GM18951 (cell line): Measurements from ENCODE around the gene TMEM44.

Experiments
- POLR2A ChIP-seq: IDR thresholded peaks from 4 replicates; pipeline ENCODE4 v1.6.1; 2011; ENCODE audit warnings: mild to moderate bottlenecking; ENCODE audit not compliant: insufficient read length, insufficient read depth; ENCODE audit errors: extremely low read depth
- in situ Hi-C: fragments of 300-500 bp; cut with MboI; formaldehyde crosslinking; loops from one replicate; pipeline ENCODE4 v1.12.0; 2022; ENCODE audit warnings: low sequenced_read_pairs, mixed read lengths, inconsistent platforms; ENCODE audit not compliant: unreplicated experiment

TMEM44 gene

GRCh38 chr3:194664857-194665256, 31.6 kb upstream of the TMEM44 start:
- TF ChIP-seq POLR2A = no peak
- in situ Hi-C loops = no loop called here

- in situ Hi-C loops = no loop called here
- no peak for TF ChIP-seq POLR2A
Measured at GRCh38 chr3:194661946-194662345, 28.7 kb upstream of the TMEM44 start.

GRCh38 chr3:194661374-194661773, 28.2 kb upstream of the TMEM44 start:
- TF ChIP-seq POLR2A = no peak
- in situ Hi-C loops = no loop called here

GRCh38 chr3:194659778-194660177, 26.6 kb upstream of the TMEM44 start:
- in situ Hi-C loops = no loop called here

GRCh38 chr3:194658477-194659242, 25.4 kb upstream of the TMEM44 start:
- in situ Hi-C loops = no loop called here
- TF ChIP-seq POLR2A = no peak

More at GRCh38 chr3:194659778-194660177, 26.6 kb upstream of the TMEM44 start:
- no peak for TF ChIP-seq POLR2A

GRCh38 chr3:194657439-194657838, 24.2 kb upstream of the TMEM44 start:
- TF ChIP-seq POLR2A = no peak
- in situ Hi-C loops = no loop called here

GRCh38 chr3:194654443-194654842, 21.2 kb upstream of the TMEM44 start:
- in situ Hi-C loops = no loop called here

GRCh38 chr3:194647747-194648146, 14.5 kb upstream of the TMEM44 start:
- no peak for TF ChIP-seq POLR2A
- in situ Hi-C loops = no loop called here

More at GRCh38 chr3:194654443-194654842, 21.2 kb upstream of the TMEM44 start:
- no peak for TF ChIP-seq POLR2A

- no peak for TF ChIP-seq POLR2A
- in situ Hi-C loops = no loop called here
Measured at GRCh38 chr3:194642769-194643168, 9.6 kb upstream of the TMEM44 start.

GRCh38 chr3:194640829-194641228, 7.6 kb upstream of the TMEM44 start:
- in situ Hi-C loops = no loop called here
- no peak for TF ChIP-seq POLR2A

- no peak for TF ChIP-seq POLR2A
- in situ Hi-C loops = no loop called here
Measured at GRCh38 chr3:194638991-194639605, 5.9 kb upstream of the TMEM44 start.

- in situ Hi-C loops = no loop called here
- TF ChIP-seq POLR2A = no peak
Measured at GRCh38 chr3:194637541-194638400, 4.6 kb upstream of the TMEM44 start.

- in situ Hi-C loops = no loop called here
- no peak for TF ChIP-seq POLR2A
Measured at GRCh38 chr3:194637066-194637465, 3.8 kb upstream of the TMEM44 start.
